A549 (cell line): ENCODE measurements around the gene MOGAT3. TPM values are rescaled to one million over a fixed set of nuclear protein-coding genes. Genes with fewer than 3 reads are reported as not detected.

Experiments used
- ATAC-seq, 2 experiments: fragments of 200-7000 bp in 1 of 2; fragments of >200 bp in 1 of 2; cut with Nextera tagmentation in 1 of 2; cut with Tn5 transposase in 1 of 2; 3 replicates each; pipeline versions ENCODE4 v1.8.0 to v1.9.1; 2018 to 2020; ENCODE audit warnings: mild to moderate bottlenecking in 1 of 2, moderate library complexity in 1 of 2
- CTCF ChIA-PET: fragments of 300-600 bp; sonication (Branson Sonifier 250); formaldehyde crosslinking; extraction: SDS; loops from one replicate; lab custom pipeline; 2021; ENCODE audit warnings: antibody characterized with exemption, inconsistent platforms; lab: Yijun Ruan, JAX
- POLR2A ChIA-PET: fragments of 350-600 bp; formaldehyde crosslinking; extraction: SDS; loops from one replicate; lab custom pipeline; 2021; ENCODE audit warnings: antibody characterized with exemption, inconsistent platforms; lab: Yijun Ruan, JAX
- DNase-seq, 2 experiments: peaks; one replicate each; pipeline versions ENCODE4 v3.0.0 to v3.0.0-alpha.2; 2011 to 2016; ENCODE audit warnings: low read depth in 1 of 2, low spot score in 1 of 2
- FAIRE-seq: peaks from 2 replicates; lab custom pipeline; 2011; peaks lifted over from hg19 to GRCh38; lab: Jason Lieb, UNC
- H3K27ac ChIP-seq, 2 experiments: fragments of >200 bp; sonication (Bioruptor Twin); formaldehyde crosslinking; 3 replicates each; pipeline ENCODE4 v1.5.1; 2016 to 2017
- H3K4me1 ChIP-seq: fragments of >200 bp; sonication (Bioruptor Twin); formaldehyde crosslinking; 3 replicates; pipeline ENCODE4 v1.6.1; 2016
- H3K4me2 ChIP-seq: fragments of >200 bp; sonication (Bioruptor Twin); formaldehyde crosslinking; 3 replicates; pipeline ENCODE4 v1.6.1; 2016
- H3K4me3 ChIP-seq: fragments of >200 bp; sonication (Bioruptor Twin); formaldehyde crosslinking; 3 replicates; pipeline ENCODE4 v1.5.1; 2016
- H3K9me3 ChIP-seq: fragments of >200 bp; sonication (Bioruptor Twin); formaldehyde crosslinking; 3 replicates; pipeline ENCODE4 v1.6.1; 2016
- BHLHE40 ChIP-seq: IDR thresholded peaks from 2 replicates; pipeline ENCODE4 v1.6.1; 2012; ENCODE audit warnings: low read depth, low read length, inconsistent platforms
- CEBPB ChIP-seq, 2 experiments: fragments of >200 bp in 1 of 2; sonication (Bioruptor Twin) in 1 of 2; formaldehyde crosslinking in 1 of 2; IDR thresholded peaks; 2 replicates each; pipeline ENCODE4 v1.6.1; 2012 to 2016
- CHD4 ChIP-seq: fragments of 200-600 bp; sonication (generic); IDR thresholded peaks from 2 replicates; pipeline ENCODE4 v1.6.1; 2016; ENCODE audit warnings: antibody characterized with exemption, mild to moderate bottlenecking, borderline replicate concordance
- CTCF ChIP-seq: fragments of >200 bp; sonication (Bioruptor Twin); formaldehyde crosslinking; IDR thresholded peaks from 3 replicates; pipeline ENCODE4 v1.5.1; 2016
- EHF ChIP-seq: fragments of 250-450 bp; sonication (Bioruptor Pico); IDR thresholded peaks from 2 replicates; pipeline ENCODE4 v1.5.0; 2020; ENCODE audit warnings: mild to moderate bottlenecking
- EHMT2 ChIP-seq: fragments of 200-600 bp; sonication (generic); IDR thresholded peaks from 2 replicates; pipeline ENCODE4 v1.6.1; 2016; ENCODE audit warnings: antibody characterized with exemption, low read depth, mild to moderate bottlenecking, moderate library complexity
- ESRRA ChIP-seq: fragments of 150-350 bp; IDR thresholded peaks from 2 replicates; pipeline ENCODE4 v1.6.1; 2014; ENCODE audit warnings: mild to moderate bottlenecking, low read length, borderline replicate concordance
- FOSL2 ChIP-seq, 2 experiments: fragments of 450-650 bp in 1 of 2; fragments of >200 bp in 1 of 2; sonication (Bioruptor Twin) in 1 of 2; formaldehyde crosslinking; IDR thresholded peaks; 2 replicates each; pipeline versions ENCODE4 v1.5.0 to v1.6.1; 2016 to 2020; ENCODE audit warnings: mild to moderate bottlenecking in 1 of 2, moderate library complexity in 1 of 2
- FOXS1 ChIP-seq: fragments of 250-450 bp; sonication (Bioruptor Pico); IDR thresholded peaks from 2 replicates; pipeline ENCODE4 v1.5.0; 2020; ENCODE audit warnings: mild to moderate bottlenecking, moderate library complexity
- GATA3 ChIP-seq: IDR thresholded peaks from 2 replicates; pipeline ENCODE4 v1.6.1; 2012; ENCODE audit warnings: borderline replicate concordance
- HDAC2 ChIP-seq: fragments of 200-600 bp; sonication (generic); IDR thresholded peaks from 2 replicates; pipeline ENCODE4 v1.6.1; 2016
- HES2 ChIP-seq: fragments of >200 bp; sonication (Bioruptor Twin); formaldehyde crosslinking; IDR thresholded peaks from 2 replicates; pipeline ENCODE4 v1.6.1; 2016
- HEYL ChIP-seq: fragments of 250-450 bp; sonication (Bioruptor Pico); IDR thresholded peaks from 2 replicates; pipeline ENCODE4 v1.8.0; 2021; ENCODE audit warnings: mild to moderate bottlenecking, moderate library complexity
- HOXA7 ChIP-seq: fragments of 250-450 bp; sonication (Bioruptor Pico); IDR thresholded peaks from 2 replicates; pipeline ENCODE4 v1.5.0; 2020; ENCODE audit warnings: mild to moderate bottlenecking, moderate library complexity
- JUN ChIP-seq, 2 experiments: fragments of >200 bp; sonication (Bioruptor Twin); formaldehyde crosslinking; IDR thresholded peaks; 2 replicates in 1 of 2; 3 replicates in 1 of 2; pipeline ENCODE4 v1.6.1; 2016 to 2017
- JUNB ChIP-seq: fragments of >200 bp; sonication (Bioruptor Twin); formaldehyde crosslinking; IDR thresholded peaks from 2 replicates; pipeline ENCODE4 v1.6.1; 2016
- KDM5A ChIP-seq: fragments of 200-600 bp; sonication (generic); IDR thresholded peaks from 2 replicates; pipeline ENCODE4 v1.6.1; 2016; ENCODE audit warnings: antibody characterized with exemption, mild to moderate bottlenecking
- MYC ChIP-seq: IDR thresholded peaks from 2 replicates; pipeline ENCODE4 v1.6.1; 2012; ENCODE audit warnings: mild to moderate bottlenecking, inconsistent platforms, low read length, improper control_type of control experiment, borderline replicate concordance
- PHF8 ChIP-seq: fragments of 200-600 bp; sonication (generic); IDR thresholded peaks from 2 replicates; pipeline ENCODE4 v1.6.1; 2016; ENCODE audit warnings: low read depth, mild to moderate bottlenecking, antibody characterized with exemption, moderate library complexity, borderline replicate concordance
- POLR2A ChIP-seq: IDR thresholded peaks from 2 replicates; pipeline ENCODE4 v1.6.1; 2012; ENCODE audit warnings: mild to moderate bottlenecking, low read length
- RAD21 ChIP-seq, 2 experiments: fragments of >200 bp in 1 of 2; sonication (Bioruptor Twin) in 1 of 2; formaldehyde crosslinking in 1 of 2; IDR thresholded peaks in 1 of 2; conservative IDR thresholded peaks in 1 of 2; 2 replicates in 1 of 2; 3 replicates in 1 of 2; pipeline ENCODE4 v1.6.1; 2012 to 2018; ENCODE audit warnings: inconsistent platforms in 1 of 2
- RCOR1 ChIP-seq: fragments of 150-350 bp; IDR thresholded peaks from 2 replicates; pipeline ENCODE4 v1.6.1; 2014; ENCODE audit warnings: antibody characterized with exemption, low read length, low read depth
- RFX5 ChIP-seq: fragments of 450-650 bp; IDR thresholded peaks from 2 replicates; pipeline ENCODE4 v1.7.1; 2014; ENCODE audit warnings: antibody characterized with exemption, mild to moderate bottlenecking, moderate library complexity
- SMC3 ChIP-seq: fragments of >200 bp; sonication (Bioruptor Twin); formaldehyde crosslinking; IDR thresholded peaks from 3 replicates; pipeline ENCODE4 v1.6.1; 2018; ENCODE audit warnings: inconsistent platforms
- TP53 ChIP-seq: fragments of 250-450 bp; sonication (Bioruptor Pico); IDR thresholded peaks from 2 replicates; pipeline ENCODE4 v1.5.0; 2021; ENCODE audit warnings: mild to moderate bottlenecking, moderate library complexity
- ZC3H11A ChIP-seq: fragments of 450-650 bp; IDR thresholded peaks from 2 replicates; pipeline ENCODE4 v1.6.1; 2014; ENCODE audit warnings: antibody characterized with exemption, mild to moderate bottlenecking
- WGBS: methylation state at CpG from one replicate; pipeline ENCODE4 v1.1.6; 2017; ENCODE audit errors: missing lambda C conversion rate; 5-methylcytosine and 5-hydroxymethylcytosine counted together
- polyA plus RNA-seq, 4 experiments: library from polyadenylated mRNA; depleted of rRNA in 3 of 4; stranded (reverse); fragments of >200 nt; fragmentation: RNase III in 1 of 4; extraction: RNeasy Plus Mini Kit Qiagen cat#74134 plus additional on column Dnase treatment in 1 of 4; gene quantifications; 2 replicates in 3 of 4; 3 replicates in 1 of 4; pipeline ENCODE4 v1.2.3, GENCODE V29; 2011 to 2017
- TF ChIP-seq, protein P1 (sequence below): fragments of 450-650 bp; IDR thresholded peaks from 2 replicates; pipeline ENCODE4 v1.6.1; 2014; ENCODE audit warnings: antibody characterized with exemption
- TF ChIP-seq, protein P2 (sequence below): fragments of 150-350 bp; IDR thresholded peaks from 2 replicates; pipeline ENCODE4 v1.6.1; 2014; ENCODE audit warnings: low read depth, mild to moderate bottlenecking, low read length
- TF ChIP-seq, protein P3 (sequence below): fragments of >200 bp; sonication (Bioruptor Twin); formaldehyde crosslinking; IDR thresholded peaks from 3 replicates; pipeline ENCODE4 v1.6.1; 2016

The MOGAT3 gene
- polyA plus RNA-seq, 2 of the 4 experiments (the other 2 are of a cell fraction): 0.09 to 0.14 TPM

- no peak for FAIRE-seq
- Histone ChIP-seq H3K9me3 (no peaks in the 10 kb centered on the region), H3K4me1 (peaks cover 15% of the 10 kb centered on the region), H3K4me3 (peak overlapping the region; percentile 88), H3K4me2 (peak overlapping the region; percentile 96), H3K27ac (peak overlapping the region; percentile 86 to 93)
- 59% methylated on average over 20 of the region's 32 CpGs for whole genome bisulfite sequencing
- POLR2A ChIA-PET: interaction anchor here (1.4 to 2.7 kb wide), 3 partner anchors 10 to 101 kb away, joined by 3 to 15 read pairs (median 4); partner anchors contain the start of genes PLOD3 and ZNHIT1
- no peak for TF ChIP-seq PHF8
- TF ChIP-seq FOXS1: no peak
- peak in 1 of 2 experiments; percentile 13; a peak in 1 of 5 replicates for TF ChIP-seq JUN (IDR thresholded peaks at IDR 0.05)
- no peak for TF ChIP-seq BHLHE40
- TF ChIP-seq JUNB: no peak
- TF ChIP-seq KDM5A: no peak
- TF ChIP-seq EHMT2: no peak
- TF ChIP-seq GATA3: no peak
- no peak for TF ChIP-seq TP53 (CRISPR knock-in tag)
- no peak for TF ChIP-seq RCOR1
- TF ChIP-seq HES2: no peak
- TF ChIP-seq, protein P1, sequence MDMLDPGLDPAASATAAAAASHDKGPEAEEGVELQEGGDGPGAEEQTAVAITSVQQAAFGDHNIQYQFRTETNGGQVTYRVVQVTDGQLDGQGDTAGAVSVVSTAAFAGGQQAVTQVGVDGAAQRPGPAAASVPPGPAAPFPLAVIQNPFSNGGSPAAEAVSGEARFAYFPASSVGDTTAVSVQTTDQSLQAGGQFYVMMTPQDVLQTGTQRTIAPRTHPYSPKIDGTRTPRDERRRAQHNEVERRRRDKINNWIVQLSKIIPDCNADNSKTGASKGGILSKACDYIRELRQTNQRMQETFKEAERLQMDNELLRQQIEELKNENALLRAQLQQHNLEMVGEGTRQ: peak; percentile 70
- no peak for TF ChIP-seq HEYL (CRISPR knock-in tag)
- TF ChIP-seq EHF (CRISPR knock-in tag): no peak
- TF ChIP-seq, protein P2, sequence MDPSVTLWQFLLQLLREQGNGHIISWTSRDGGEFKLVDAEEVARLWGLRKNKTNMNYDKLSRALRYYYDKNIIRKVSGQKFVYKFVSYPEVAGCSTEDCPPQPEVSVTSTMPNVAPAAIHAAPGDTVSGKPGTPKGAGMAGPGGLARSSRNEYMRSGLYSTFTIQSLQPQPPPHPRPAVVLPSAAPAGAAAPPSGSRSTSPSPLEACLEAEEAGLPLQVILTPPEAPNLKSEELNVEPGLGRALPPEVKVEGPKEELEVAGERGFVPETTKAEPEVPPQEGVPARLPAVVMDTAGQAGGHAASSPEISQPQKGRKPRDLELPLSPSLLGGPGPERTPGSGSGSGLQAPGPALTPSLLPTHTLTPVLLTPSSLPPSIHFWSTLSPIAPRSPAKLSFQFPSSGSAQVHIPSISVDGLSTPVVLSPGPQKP: no peak
- no peak for TF ChIP-seq ESRRA
- 0 out of 2 replicates have a peak, but pooled peaks have one; percentile 23 for TF ChIP-seq CHD4
- no peak for TF ChIP-seq HDAC2
- TF ChIP-seq SMC3: no peak
- peak; percentile 79 for TF ChIP-seq POLR2A
- TF ChIP-seq, protein P3, sequence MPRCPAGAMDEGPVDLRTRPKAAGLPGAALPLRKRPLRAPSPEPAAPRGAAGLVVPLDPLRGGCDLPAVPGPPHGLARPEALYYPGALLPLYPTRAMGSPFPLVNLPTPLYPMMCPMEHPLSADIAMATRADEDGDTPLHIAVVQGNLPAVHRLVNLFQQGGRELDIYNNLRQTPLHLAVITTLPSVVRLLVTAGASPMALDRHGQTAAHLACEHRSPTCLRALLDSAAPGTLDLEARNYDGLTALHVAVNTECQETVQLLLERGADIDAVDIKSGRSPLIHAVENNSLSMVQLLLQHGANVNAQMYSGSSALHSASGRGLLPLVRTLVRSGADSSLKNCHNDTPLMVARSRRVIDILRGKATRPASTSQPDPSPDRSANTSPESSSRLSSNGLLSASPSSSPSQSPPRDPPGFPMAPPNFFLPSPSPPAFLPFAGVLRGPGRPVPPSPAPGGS: peak; percentile 61; the same call in 1 of the 3 replicates
- no peak for DNase-seq
- CTCF ChIA-PET: interaction anchor here (1.2 to 5.3 kb wide), 16 partner anchors 9 to 276 kb away, joined by 3 to 60 read pairs (median 6); partner anchors contain the start of genes AP1S1, MUC12, PLOD3 and ZNHIT1
- ATAC-seq: no peak
Observed at GRCh38 chr7:101245147-101245668, 44.4 kb upstream of the MOGAT3 start.

DNA sequence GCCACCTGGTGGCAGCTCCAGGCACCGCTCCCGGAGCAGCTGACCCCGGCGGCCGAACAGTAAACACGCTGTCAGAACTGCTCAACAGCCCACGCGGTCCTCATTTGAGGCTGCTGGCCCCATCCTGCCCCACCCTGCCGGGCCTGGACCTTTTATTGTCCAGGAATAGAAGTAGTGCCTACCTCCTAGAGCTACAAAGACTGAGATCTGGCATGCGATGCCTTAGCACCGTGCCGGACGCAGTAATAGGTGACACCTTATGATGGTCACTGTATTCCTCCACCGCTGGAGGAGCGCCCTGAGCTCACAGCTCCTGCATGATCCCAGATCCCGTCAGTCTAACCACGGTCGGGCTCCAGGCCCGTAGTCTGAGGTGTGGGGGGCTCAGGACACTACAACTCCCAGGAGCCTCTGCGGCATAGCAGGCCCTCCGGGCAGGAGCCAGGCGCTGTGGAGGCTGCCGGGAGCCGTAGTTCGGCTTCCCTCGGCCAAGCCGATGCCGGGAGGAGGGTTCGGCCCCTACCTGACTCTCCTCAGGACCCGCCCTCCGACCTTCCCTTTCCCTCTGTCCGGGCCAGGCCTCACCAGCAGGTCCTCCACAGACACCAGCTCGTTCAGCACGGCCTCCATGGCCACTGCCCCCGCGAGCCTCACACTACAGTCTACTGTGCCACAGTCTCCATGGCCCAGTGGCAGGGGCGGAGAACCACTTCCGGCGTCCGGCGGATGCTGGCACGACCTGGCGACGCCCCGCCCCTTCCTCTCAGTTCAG, 43.7 kb upstream of the MOGAT3 start, which contains the start of gene FIS1:
Gene FIS1 (minus strand): TSS at position 707 of the 772 bp plus-strand sequence. CDS start 77 bp downstream, at position 630.
- 1% methylated on average over 37 of the region's 45 CpGs for WGBS
- H3K4me2 ChIP-seq: peak within 1 kb of the TSS; percentile 96
- H3K9me3 ChIP-seq: no peaks in the 10 kb centered on the region
- peak within 1 kb of the TSS; percentile 86 to 93 for H3K27ac ChIP-seq
- H3K4me3 ChIP-seq: peak within 1 kb of the TSS; percentile 88
- DNase-seq (peak; percentile 85 to 93), FAIRE-seq (no peak), ATAC-seq (peak; percentile 97 to 98)
- ChIA-PET CTCF (interaction anchor here (0.6 to 5.3 kb wide), 32 partner anchors 10 to 350 kb away, joined by 3 to 60 read pairs (median 4); partner anchors contain the start of genes AP1S1, MUC12, PLOD3 and ZNHIT1), POLR2A (interaction anchor here (0.8 to 2.7 kb wide), 5 partner anchors 8 to 101 kb away, joined by 3 to 15 read pairs (median 6); partner anchors contain the start of genes PLOD3 and ZNHIT1)
- peaks cover 15% of the 10 kb centered on the region for H3K4me1 ChIP-seq
- TF ChIP-seq RFX5: no peak
- TF ChIP-seq MYC: peak; percentile 4; the same call in 1 of the 2 replicates
- TF ChIP-seq FOSL2 (IDR thresholded peaks at IDR 0.05): no peak
- no peak for TF ChIP-seq FOSL2 (CRISPR knock-in tag; IDR thresholded peaks at IDR 0.05)
- peak; percentile 43; the same call in 1 of the 2 replicates for TF ChIP-seq HDAC2
- TF ChIP-seq CTCF: peak; percentile 75
- peak; percentile 43 to 66; a peak in 4 of 5 replicates for TF ChIP-seq RAD21 (conservative IDR thresholded peaks at IDR 0.05 in 1 of 2, IDR thresholded peaks at IDR 0.05 in 1 of 2)
- TF ChIP-seq, protein P1: 0 out of 2 replicates have a peak, but pooled peaks have one; percentile 35
- peak; percentile 30 to 93; a peak in 3 of 5 replicates for TF ChIP-seq JUN (IDR thresholded peaks at IDR 0.05)
- TF ChIP-seq HOXA7 (CRISPR knock-in tag): no peak
- no peak for TF ChIP-seq ZC3H11A
- TF ChIP-seq CEBPB (IDR thresholded peaks at IDR 0.05): no peak
- peak; percentile 58; the same call in 1 of the 2 replicates for TF ChIP-seq PHF8
- peak; percentile 78 for TF ChIP-seq SMC3
